ENCODE data around the gene SELENOS. TPM values are rescaled to one million over a fixed set of nuclear protein-coding genes. Genes with fewer than 3 reads are reported as not detected.

The SELENOS gene
- total RNA-seq, 1 experiment from 2014 or later: 181 TPM

GRCh38 chr15:101277943-101278564, 769 bp upstream of the SELENOS start:
- Histone ChIP-seq H3K27ac (no peak overlapping the region), H3K27me3 (replicated peaks) (no peaks in the 10 kb centered on the region), H3K4me3 (peak overlapping the region; percentile 94), H3K9me3 (replicated peaks) (no peaks in the 10 kb centered on the region), H3K36me3 (peaks cover 71% of the 10 kb centered on the region), H3K4me1 (replicated peaks) (peaks cover 5% of the 10 kb centered on the region)
- DNase-seq (ENCODE audit: low read depth in 1 of 2, low spot score in 2 of 2): no peak

- H3K4me1 ChIP-seq (replicated peaks): peaks cover 5% of the 10 kb centered on the region
- H3K36me3 ChIP-seq: peaks cover 71% of the 10 kb centered on the region
- H3K4me3 ChIP-seq: peak overlapping the region; percentile 94
- no peaks in the 10 kb centered on the region for H3K9me3 ChIP-seq (replicated peaks)
- DNase-seq (ENCODE audit: low read depth in 1 of 2, low spot score in 2 of 2): peak in 1 of 2 experiments; percentile 41
- H3K27me3 ChIP-seq (replicated peaks): no peaks in the 10 kb centered on the region
- peak overlapping the region; percentile 73 for H3K27ac ChIP-seq
Measured at GRCh38 chr15:101276501-101277037, 716 bp downstream of the SELENOS start.

GRCh38 chr15:101275018-101275417, 2.3 kb downstream of the SELENOS start:
- no peaks in the 10 kb centered on the region for H3K27me3 ChIP-seq (replicated peaks)
- no peak overlapping the region for H3K27ac ChIP-seq
- H3K36me3 ChIP-seq: peaks cover 71% of the 10 kb centered on the region
- no peaks in the 10 kb centered on the region for H3K9me3 ChIP-seq (replicated peaks)
- no peak overlapping the region for H3K4me3 ChIP-seq
- H3K4me1 ChIP-seq (replicated peaks): peaks cover 5% of the 10 kb centered on the region
- no peak for DNase-seq (ENCODE audit: low read depth in 1 of 2, low spot score in 2 of 2)

GRCh38 chr15:101273534-101273933, 3.8 kb downstream of the SELENOS start:
- DNase-seq (ENCODE audit: low read depth in 1 of 2, low spot score in 2 of 2): no peak
- Histone ChIP-seq H3K9me3 (replicated peaks) (no peaks in the 10 kb centered on the region), H3K27me3 (replicated peaks) (no peaks in the 10 kb centered on the region), H3K4me3 (no peak overlapping the region), H3K36me3 (peaks cover 82% of the 10 kb centered on the region), H3K27ac (no peak overlapping the region), H3K4me1 (replicated peaks) (peaks cover 7% of the 10 kb centered on the region)

GRCh38 chr15:101272584-101272983, 4.7 kb downstream of the SELENOS start:
- H3K36me3 ChIP-seq: peaks cover 87% of the 10 kb centered on the region
- no peak overlapping the region for H3K4me3 ChIP-seq
- no peak for DNase-seq (ENCODE audit: low read depth in 1 of 2, low spot score in 2 of 2)

GRCh38 chr15:101269479-101270223, 7.6 kb downstream of the SELENOS start:
- Histone ChIP-seq H3K4me3 (no peak overlapping the region), H3K27me3 (replicated peaks) (no peaks in the 10 kb centered on the region), H3K4me1 (replicated peaks) (peaks cover 40% of the 10 kb centered on the region), H3K9me3 (replicated peaks) (no peaks in the 10 kb centered on the region), H3K36me3 (peaks cover 66% of the 10 kb centered on the region), H3K27ac (no peak overlapping the region)
- DNase-seq (ENCODE audit: low read depth in 1 of 2, low spot score in 2 of 2): no peak

More at GRCh38 chr15:101272584-101272983, 4.7 kb downstream of the SELENOS start:
- no peak overlapping the region for H3K27ac ChIP-seq
- no peaks in the 10 kb centered on the region for H3K27me3 ChIP-seq (replicated peaks)
- H3K4me1 ChIP-seq (replicated peaks): peaks cover 12% of the 10 kb centered on the region
- H3K9me3 ChIP-seq (replicated peaks): no peaks in the 10 kb centered on the region

GRCh38 chr15:101267320-101268104, 9.8 kb downstream of the SELENOS start:
- Histone ChIP-seq H3K4me3 (no peak overlapping the region), H3K4me1 (replicated peaks) (peaks cover 51% of the 10 kb centered on the region), H3K27ac (peak overlapping the region; percentile 73), H3K9me3 (replicated peaks) (no peaks in the 10 kb centered on the region), H3K27me3 (replicated peaks) (no peaks in the 10 kb centered on the region), H3K36me3 (peaks cover 45% of the 10 kb centered on the region)
- DNase-seq (ENCODE audit: low read depth in 1 of 2, low spot score in 2 of 2): peak; percentile 75 to 77

GRCh38 chr15:101266787-101267186, 10.5 kb downstream of the SELENOS start:
- Histone ChIP-seq H3K4me3 (no peak overlapping the region), H3K27me3 (replicated peaks) (no peaks in the 10 kb centered on the region), H3K36me3 (peaks cover 38% of the 10 kb centered on the region), H3K4me1 (replicated peaks) (peaks cover 51% of the 10 kb centered on the region), H3K9me3 (replicated peaks) (no peaks in the 10 kb centered on the region), H3K27ac (peak overlapping the region; percentile 73)
- DNase-seq (ENCODE audit: low read depth in 1 of 2, low spot score in 2 of 2): peak in 1 of 2 experiments; percentile 31

GRCh38 chr15:101266034-101266433, 11.3 kb downstream of the SELENOS start:
- Histone ChIP-seq H3K9me3 (replicated peaks) (no peaks in the 10 kb centered on the region), H3K4me3 (no peak overlapping the region), H3K4me1 (replicated peaks) (peaks cover 51% of the 10 kb centered on the region), H3K36me3 (peaks cover 30% of the 10 kb centered on the region), H3K27me3 (replicated peaks) (no peaks in the 10 kb centered on the region), H3K27ac (peak overlapping the region; percentile 73)
- DNase-seq (ENCODE audit: low read depth in 1 of 2, low spot score in 2 of 2): peak; percentile 87 to 93

GRCh38 chr15:101264911-101265641, 12.2 kb downstream of the SELENOS start:
- peaks cover 51% of the 10 kb centered on the region for H3K4me1 ChIP-seq (replicated peaks)
- peaks cover 21% of the 10 kb centered on the region for H3K36me3 ChIP-seq
- DNase-seq (ENCODE audit: low read depth in 1 of 2, low spot score in 2 of 2): peak in 1 of 2 experiments; percentile 50
- H3K4me3 ChIP-seq: no peak overlapping the region
- H3K9me3 ChIP-seq (replicated peaks): no peaks in the 10 kb centered on the region
- H3K27ac ChIP-seq: peak overlapping the region; percentile 51
- H3K27me3 ChIP-seq (replicated peaks): no peaks in the 10 kb centered on the region

- DNase-seq (ENCODE audit: low read depth in 1 of 2, low spot score in 2 of 2): peak in 1 of 2 experiments; percentile 26
Measured at GRCh38 chr15:101264011-101264410, 13.3 kb downstream of the SELENOS start.

GRCh38 chr15:101262551-101262950, 14.7 kb downstream of the SELENOS start:
- H3K27me3 ChIP-seq (replicated peaks): no peaks in the 10 kb centered on the region
- DNase-seq (ENCODE audit: low read depth in 1 of 2, low spot score in 2 of 2): no peak
- peaks cover 40% of the 10 kb centered on the region for H3K4me1 ChIP-seq (replicated peaks)
- no peaks in the 10 kb centered on the region for H3K9me3 ChIP-seq (replicated peaks)
- no peaks in the 10 kb centered on the region; the same call in 1 of the 2 replicates for H3K36me3 ChIP-seq
- no peak overlapping the region for H3K4me3 ChIP-seq
- no peak overlapping the region for H3K27ac ChIP-seq

More at GRCh38 chr15:101264011-101264410, 13.3 kb downstream of the SELENOS start:
- H3K4me3 ChIP-seq: no peak overlapping the region
- peaks cover 51% of the 10 kb centered on the region for H3K4me1 ChIP-seq (replicated peaks)
- H3K9me3 ChIP-seq (replicated peaks): no peaks in the 10 kb centered on the region
- peaks cover 10% of the 10 kb centered on the region for H3K36me3 ChIP-seq
- H3K27me3 ChIP-seq (replicated peaks): no peaks in the 10 kb centered on the region
- H3K27ac ChIP-seq: peak overlapping the region; percentile 51; the same call in 1 of the 2 replicates
